ENCODE measurements around the gene WDR31.
"Not testable (repeated sequence)": the region's sequence is repeated elsewhere in the genome, so short reads cannot be mapped to it uniquely, and the experiment has no call there.

Gene WDR31

GRCh38 chr9:113340011-113340699, at the start of gene WDR31:
WDR31 (minus strand) TSS chr9:113340275; CDS start chr9:113332022, 8,253 bp downstream.
- peak; percentile 88 for DNase-seq

GRCh38 chr9:113389451-113389850, 49.4 kb upstream of the WDR31 start:
- DNase-seq, result no peak

DNA sequence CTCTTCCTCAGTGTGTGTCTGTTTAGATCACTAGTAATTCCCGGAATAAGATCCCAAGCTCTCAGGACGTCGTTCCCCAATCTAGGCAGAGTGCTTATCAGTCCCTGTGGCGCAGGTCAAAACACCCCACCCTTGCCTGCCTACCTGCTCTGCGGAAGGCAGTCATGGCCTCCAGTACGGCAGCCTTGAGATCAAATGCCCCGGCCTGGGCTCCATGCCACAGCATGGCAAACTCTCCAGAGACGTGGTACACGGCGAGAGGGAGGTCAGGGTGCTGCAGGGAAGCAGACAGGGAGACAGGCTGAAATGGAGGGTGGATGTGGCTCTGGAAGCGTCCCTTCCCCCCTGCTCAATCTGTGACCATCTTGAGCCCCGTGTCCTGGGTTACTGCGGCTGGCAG, 48.8 kb upstream of the WDR31 start:
- DNase-seq, result no peak

- no peak for DNase-seq
Observed at GRCh38 chr9:113387560-113388230, 47.6 kb upstream of the WDR31 start.

GRCh38 chr9:113386571-113387393, 46.7 kb upstream of the WDR31 start:
- no peak for DNase-seq

DNA sequence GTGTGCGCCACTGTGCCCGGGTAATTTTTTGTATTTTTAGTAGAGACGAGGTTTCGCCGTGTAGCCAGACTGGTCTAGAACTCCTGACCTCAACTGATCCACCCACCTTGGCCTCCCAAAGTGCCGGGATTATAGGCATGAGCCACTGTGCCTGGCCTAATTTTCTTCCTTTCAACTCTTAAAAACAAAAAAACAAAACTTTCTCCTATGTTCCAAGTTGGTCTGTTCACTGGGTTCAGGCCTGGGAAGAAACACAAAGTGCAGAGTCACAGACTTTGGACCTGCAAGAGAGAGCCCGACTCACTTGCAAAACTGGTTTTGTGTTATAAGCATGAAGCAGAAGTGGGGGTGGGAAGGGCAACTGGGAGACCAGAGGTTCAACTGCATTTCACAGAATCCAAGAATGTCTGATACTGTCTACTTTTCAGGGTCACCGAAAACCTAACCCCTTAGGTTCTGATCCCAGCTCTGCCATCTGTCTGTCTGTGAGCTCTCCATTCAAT, 41.9 kb upstream of the WDR31 start:
- no peak for DNase-seq

DNA sequence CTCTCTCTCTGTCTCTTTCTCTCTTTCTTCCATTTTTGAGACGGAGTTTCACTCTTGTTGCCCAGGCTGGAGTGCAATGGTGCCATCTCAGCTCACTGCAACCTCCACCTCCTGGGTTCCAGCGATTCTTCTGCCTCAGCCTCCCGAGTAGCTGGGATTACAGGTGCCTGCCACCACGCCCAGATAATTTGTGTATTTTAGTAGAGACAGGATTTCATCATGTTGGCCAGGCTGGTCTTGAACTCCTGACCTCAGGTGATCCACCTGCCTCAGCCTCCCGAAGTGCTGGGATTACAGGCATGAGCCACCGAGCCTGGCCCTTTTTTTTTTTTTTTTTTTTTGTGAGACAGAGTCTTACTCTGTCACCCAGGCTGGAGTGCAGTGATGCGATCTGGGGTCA, 41.4 kb upstream of the WDR31 start:
- DNase-seq, result not testable (repeated sequence)

DNA sequence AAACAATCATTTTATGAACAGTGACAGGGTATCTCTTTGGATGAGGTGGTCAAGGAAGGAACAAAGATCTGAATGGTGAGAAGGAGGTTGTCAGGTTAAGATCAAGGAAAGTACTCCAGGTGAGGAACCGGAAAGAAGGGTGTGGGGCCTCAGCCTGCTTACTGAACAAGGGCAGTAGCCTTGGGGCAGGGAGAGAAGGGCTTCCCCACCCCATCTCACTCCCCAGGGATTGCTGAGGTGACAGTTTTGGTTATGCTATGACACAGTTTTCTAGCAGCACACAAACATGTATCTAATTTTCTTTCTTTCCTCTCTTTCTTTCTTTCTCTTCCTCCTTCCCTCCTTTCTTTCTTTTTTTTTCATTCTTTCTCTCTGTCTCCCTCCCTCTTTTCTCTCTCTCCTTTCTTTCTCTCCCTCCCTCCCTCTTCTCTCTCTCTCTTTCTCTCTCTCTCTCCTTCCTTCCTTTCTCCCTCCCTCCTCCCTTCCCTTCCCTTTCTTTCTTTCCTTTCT, 40.8 kb upstream of the WDR31 start:
- no peak for DNase-seq

DNA sequence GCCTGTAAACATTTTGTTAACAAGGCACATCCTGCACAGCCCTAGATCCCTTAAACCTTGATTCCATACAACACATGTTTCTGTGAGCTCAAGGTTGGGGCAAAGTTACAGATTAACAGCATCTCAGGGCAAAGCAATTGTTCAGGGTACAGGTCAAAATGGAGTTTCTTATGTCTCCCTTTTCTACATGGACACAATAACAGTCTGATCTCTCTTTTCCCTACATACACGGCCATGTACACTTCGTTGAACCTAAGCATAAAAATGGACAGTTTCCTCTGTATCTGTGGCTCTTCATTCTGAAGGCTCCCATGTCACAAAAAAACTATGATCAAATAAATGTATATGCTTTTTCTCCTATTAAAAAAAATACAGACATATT, 39.7 kb upstream of the WDR31 start:
- not testable (repeated sequence) for DNase-seq

DNA sequence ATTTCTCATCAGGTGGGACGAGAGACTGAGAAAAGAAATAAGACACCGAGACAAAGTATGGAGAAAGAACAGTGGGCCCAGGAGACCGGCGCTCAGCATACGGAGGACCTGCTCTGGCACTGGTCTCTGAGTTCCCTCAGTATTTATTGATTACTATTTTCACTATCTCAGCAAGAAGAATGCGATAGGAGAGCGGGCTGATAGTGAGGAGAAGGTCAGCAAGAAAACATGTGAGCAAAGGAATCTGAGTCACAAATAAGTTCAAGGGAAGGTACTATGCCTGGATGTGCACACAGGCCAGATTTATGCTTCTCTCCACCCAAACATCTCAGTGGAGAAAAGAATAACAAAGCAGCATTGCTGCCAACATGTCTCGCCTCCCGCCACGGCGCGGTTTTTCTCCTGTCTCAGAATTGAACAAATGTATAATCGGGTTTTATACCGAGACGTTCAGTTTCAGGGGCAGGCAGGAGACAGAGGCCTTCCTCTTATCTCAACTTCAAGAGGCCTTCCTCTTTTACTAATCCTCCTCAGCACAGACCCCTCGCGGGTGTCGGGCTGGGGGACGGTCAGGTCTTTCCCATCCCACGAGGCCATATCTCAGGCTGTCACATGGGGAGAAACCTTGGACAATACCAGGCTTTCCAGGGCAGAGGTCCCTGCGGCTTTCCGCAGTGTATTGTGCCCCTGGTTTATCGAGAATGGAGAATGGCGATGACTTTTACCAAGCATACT, 39.2 kb upstream of the WDR31 start:
- DNase-seq, result not testable (repeated sequence)

- peak; percentile 79 for DNase-seq
Observed at GRCh38 chr9:113376634-113377567, 36.8 kb upstream of the WDR31 start, which contains the start of gene HDHD3. HDHD3 (minus strand) TSS chr9:113376986; CDS start chr9:113374354, 2,632 bp downstream.

- DNase-seq, result peak; percentile 21
Observed at GRCh38 chr9:113375057-113376023, 35.3 kb upstream of the WDR31 start.

- no peak for DNase-seq
Observed at GRCh38 chr9:113373676-113374392, 33.8 kb upstream of the WDR31 start.

GRCh38 chr9:113373256-113373655, 33.2 kb upstream of the WDR31 start:
- no peak for DNase-seq

DNA sequence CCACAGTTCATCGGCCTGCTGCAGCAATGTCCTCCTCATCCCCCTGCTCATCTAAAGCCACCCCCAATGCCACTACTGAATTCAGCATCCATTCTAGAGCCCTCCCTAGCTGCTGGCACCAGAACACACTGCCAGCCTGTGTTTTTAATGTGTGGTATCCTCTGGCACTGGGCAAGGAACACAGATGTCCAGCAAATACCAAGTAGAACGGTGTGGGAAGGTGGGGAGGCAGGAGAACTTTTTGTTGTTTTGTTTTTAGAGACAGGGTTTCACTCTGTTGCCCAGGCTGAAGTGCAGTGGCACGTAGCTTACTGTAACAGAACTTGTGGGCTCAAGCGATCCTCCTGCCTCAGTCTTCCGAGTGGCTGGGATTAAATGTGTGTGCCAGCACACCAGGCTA, 32.0 kb upstream of the WDR31 start:
- no peak for DNase-seq

- DNase-seq, result no peak
Observed at GRCh38 chr9:113370806-113371325, 30.8 kb upstream of the WDR31 start.

GRCh38 chr9:113369855-113370140, 29.7 kb upstream of the WDR31 start:
- no peak for DNase-seq

- no peak for DNase-seq
Observed at GRCh38 chr9:113368982-113369854, 29.1 kb upstream of the WDR31 start.

All from EL (cell line).